Activated CD4-positive, alpha-beta T cell treated with anti-CD3 and anti-CD28 coated beads, Interleukin-2, Interleukin-6, amounts not matched to agents 100 ng/mL and 50 ng/mL, durations not matched to agents 16 hours and 8 hours (primary cell): Measurements from ENCODE around the gene CXCR6.

Experiments used
- DNase-seq: peaks from one replicate; pipeline ENCODE4 v3.0.0-alpha.2; 2020

CXCR6 gene

DNA sequence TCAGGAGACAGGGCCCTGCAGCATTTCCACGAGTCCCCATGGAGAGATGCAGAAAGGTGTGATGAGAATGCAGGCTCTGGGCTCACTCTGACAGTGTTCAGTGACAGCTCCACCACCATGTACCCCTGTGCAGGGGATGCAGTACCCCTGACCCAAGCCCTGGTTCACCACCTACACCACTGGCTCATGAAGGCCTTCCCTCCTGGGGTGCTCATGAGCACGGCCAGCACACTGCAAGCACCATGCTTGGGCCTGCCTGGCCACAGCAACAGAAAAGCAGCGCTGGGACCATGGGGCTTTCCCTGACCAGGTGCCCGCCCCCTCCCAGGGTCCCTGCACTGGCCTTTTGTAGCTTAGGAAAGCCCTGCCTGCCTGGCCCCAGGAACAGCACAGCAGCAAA lies 6.2 kb downstream of the CXCR6 start:
- DNase-seq: no peak

DNA sequence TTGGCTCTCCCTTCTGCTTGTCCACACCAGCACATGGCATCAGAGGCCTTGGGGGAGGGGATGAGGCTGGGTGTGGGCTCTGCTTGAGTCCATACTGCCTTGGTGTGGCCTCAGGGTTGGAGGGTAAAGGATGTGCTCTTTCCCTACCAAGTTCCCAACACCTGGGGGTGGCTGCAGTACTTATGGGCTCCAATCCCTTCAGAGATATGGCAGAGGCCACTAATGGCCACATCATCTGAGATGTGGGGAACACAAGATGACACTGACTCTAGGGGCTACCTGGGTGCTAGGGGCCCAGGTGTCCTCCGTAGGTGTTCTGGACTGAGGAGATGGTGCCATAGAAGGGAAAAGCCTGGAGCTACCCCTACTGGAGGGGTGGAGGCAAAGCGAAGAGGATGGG lies 6.9 kb downstream of the CXCR6 start:
- DNase-seq: no peak

DNA sequence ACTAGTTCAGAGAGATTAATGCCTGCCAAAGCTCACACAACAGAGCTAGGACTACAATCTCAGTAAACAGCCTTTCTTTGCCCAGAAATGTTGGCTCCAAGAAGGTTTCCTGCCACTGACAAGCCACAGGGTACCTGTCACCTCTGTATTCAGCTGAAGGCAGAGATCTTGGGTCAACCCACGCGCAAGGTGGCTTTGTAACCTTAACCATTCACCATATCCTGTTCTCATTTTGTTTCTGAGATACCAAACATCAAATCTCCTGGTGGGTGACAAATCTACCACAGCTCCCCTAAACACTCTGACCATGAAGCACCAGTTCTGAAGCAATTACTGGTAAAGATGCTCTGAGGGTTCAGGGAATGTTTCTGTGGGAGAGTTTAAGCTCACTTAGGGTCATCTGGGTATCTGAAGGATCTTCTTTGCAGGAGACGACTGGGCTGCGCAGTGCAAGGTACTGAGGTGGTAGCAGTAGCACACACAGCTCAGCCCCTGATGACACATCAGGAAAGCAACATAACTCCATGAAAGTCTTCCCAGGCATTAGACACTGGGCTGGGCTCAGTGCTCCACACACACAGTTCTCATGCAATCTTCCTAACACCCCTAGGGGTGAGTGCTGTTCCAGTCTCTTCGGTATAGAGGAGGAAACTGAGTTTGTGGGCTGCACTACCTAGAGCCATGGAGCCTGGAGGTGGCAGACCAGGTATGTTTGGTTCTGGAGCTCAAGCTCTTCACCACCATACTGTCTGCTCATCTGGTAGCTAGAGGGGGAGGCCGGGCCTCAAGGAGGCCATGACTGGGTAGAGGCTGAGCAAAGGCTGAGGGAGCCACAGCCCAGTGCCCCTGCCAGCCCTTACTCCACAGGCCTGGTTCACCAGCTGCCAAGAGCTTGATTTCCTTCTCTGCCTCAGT lies 7.7 kb downstream of the CXCR6 start:
- DNase-seq: peak; percentile 68

DNA sequence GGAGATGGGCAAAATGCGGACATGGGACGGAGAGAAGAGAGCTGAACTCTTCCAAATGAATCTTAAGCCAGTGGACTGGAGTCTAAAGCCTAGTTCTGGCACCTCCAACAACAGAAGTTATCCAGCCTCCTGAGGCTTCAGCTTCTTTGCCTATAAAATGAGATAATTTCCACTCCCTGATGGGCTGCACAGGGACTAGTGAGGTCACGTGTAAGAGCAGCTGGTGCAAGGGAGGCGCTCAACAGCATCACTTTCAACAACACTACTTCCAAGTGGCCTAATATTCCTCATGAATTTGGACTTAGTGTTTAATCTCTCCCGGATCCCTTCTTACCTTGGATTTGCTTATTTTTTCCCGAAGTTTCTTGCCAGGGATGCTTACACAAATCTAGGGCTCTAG lies 8.7 kb downstream of the CXCR6 start:
- DNase-seq: no peak

DNA sequence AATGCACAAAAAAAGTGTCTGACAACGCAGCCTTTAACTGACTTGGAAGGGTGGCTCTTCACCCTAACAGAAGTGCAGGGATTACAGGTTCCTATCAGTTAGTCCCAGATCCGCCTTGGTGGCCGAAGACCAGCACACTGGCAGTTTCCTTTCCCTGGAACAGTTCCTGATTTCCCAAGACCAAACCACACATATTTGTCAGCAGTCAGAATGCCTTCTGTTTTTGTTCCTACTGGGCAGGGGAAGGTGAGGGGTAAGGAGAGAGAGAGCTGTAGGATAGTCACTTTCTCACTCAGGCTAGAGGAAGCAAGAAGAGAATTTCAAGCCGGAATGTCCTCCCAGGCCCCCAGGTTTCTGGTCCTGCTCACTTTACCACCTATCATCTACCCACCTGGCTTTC lies 9.2 kb downstream of the CXCR6 start:
- DNase-seq: no peak

DNA sequence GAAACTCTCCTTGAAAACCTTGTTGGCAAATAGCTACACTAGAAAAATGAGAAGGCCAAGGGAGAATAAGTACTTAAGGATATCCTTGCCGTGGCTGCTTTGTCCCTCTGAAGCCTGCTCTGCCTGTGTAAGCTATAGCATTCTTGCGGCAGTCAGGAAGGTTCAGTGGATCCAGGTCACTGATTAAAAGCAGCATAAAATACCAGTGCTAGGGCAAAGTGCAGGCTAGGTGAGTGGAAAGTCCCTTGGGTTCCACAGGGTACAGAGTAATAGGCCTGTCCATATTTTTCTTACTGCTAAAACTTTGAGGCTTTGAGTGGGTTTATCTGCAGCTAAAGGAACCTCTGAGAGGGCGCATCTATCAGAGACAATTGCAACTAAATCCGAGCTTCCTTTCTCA lies 10.3 kb downstream of the CXCR6 start:
- no peak for DNase-seq

DNA sequence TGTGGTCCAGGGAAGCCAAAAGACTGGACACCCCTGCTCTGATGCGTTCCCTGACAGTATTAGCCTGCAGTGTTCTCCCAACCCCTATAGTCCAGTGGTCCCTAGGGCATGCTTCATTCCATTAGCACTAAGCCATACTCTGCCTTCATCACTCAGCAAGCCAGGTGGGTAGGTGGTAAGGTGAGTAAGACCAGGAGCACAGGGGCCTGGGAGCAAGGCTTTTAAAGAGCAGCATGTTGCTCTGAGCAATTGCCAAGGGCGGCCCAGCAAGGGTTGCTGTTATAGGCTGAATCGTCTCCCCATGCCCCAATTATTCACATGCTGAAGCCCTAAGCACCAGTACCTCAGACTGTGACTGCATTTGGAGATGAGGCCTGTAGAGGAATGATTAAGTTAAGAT lies 11.0 kb downstream of the CXCR6 start:
- no peak for DNase-seq

DNA sequence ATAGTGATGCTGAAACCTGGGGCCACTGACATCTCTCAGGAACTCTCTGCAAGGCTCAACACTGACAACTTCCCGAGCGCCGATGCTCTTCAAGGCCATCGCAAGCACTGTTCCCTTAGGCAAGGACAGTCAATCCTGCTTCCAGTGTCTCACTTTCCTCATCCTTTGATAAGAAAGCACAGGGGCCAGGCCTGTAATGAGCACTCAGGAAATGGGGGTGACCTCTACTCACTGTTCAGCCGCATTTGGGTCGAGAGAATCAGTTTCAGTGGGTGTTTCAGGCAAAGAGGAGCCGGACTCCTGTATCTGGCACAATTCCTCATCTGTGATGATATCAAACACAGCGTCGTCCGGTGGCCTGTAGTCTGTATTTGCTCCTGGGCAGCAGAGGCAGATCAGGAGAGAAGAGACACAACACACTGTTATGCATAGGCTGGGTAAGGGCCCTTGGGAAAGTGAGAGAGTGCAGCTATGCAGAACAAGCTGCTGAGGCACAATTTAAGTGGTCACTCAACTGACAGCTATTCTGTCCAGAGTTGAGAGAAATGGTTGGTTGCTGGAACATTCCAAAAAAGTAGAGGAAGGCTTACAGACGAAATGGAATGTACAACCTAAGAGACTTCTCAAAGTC lies 11.9 kb downstream of the CXCR6 start:
- no peak for DNase-seq

DNA sequence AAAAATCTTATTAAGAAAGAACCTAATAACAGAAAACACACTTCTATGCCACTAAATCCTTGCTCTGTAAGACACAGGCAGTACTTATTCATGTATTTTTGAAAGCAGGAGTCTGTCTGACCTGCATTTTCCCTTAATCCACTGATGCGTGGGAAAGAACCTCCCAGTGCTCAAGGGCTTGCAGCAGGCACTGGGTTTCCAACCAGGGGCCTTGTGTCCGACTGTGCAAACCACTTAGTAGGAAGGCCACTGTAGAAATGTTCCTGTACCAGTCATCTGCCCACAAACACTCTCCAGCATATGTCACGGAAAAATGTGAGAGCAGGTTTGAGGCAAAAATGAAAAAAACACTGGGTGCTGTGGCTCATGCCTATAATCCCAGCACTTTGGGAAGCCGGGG lies 12.4 kb downstream of the CXCR6 start:
- no peak for DNase-seq

DNA sequence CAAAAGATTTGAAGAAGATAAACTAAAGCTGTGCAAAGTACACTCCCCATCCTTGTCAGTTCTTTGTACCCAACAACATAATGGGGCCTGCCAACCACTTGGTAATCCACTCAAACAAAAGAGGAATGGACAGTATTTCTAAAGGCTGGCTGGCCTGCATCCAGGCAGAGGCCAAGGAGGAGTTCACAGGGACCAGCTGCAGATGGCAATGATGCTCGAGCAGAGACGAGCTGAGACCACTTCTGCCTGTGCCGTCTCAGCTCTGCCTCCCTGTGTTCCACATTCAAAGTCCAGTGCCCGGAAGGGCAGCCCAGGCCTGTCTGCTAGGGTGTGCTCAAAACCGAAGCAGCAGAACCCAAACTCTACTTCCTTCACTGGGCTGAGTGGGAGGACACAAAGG lies 14.3 kb downstream of the CXCR6 start:
- no peak for DNase-seq

DNA sequence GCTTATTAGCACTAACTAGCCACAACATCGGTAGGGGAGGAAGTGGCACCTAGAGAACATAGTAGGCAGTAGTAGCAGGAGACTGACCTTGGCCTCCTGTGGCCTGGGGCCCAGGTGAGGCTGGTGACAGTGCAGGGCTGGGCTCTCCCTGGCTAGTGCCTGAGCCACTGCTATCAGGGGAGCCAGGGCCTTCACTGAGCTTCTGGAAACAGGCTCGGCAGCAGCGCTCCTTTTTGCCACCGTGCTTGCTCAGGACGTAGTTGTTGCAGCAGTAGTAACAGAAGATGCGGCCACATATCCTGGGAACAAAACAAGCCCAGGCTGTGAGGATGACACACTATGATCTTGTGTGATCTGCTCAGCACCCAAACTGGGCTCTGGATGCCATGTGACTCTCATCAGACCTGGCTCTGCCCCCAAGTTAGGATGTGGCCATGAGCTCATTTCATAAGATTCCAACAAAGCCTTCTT lies 15.1 kb downstream of the CXCR6 start:
- no peak for DNase-seq

DNA sequence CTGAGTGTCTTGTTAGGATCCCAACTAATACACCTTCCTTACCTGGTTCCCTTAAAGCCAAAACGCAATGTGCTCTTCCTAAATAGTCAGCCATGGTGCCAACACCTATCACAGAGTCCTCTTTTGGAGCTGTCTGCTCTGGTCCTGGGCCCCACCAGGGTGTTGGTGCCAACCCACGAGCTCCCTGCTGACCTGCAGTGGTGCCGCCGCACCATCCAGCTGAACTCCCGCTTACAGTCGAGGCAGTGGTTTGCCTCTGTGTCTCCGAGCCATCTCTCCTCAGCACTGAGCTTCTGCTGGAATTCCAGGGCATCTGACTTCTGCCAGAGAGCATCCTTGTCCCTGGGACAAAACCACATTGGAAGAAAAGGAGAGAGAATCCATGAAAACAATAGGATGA lies 15.9 kb downstream of the CXCR6 start:
- no peak for DNase-seq

DNA sequence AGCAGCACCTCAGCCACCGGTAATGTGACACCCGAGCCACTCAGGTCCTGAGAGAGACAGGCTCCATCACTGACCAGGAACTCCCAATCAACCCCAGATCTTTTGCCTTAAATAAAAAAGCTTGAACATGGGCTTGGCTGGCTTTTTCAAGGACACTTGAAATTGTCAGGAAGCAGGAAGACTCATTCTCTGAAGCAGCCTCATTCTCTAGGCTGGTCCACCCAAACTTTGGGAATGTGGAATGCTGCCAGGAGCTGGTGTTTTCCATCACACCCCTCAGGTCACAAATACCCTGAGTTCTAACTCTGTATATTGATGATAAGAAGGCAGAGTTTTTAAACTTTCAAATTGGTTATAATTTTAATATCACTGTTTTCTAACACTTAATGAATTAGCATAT lies 17.0 kb downstream of the CXCR6 start:
- DNase-seq: no peak

DNA sequence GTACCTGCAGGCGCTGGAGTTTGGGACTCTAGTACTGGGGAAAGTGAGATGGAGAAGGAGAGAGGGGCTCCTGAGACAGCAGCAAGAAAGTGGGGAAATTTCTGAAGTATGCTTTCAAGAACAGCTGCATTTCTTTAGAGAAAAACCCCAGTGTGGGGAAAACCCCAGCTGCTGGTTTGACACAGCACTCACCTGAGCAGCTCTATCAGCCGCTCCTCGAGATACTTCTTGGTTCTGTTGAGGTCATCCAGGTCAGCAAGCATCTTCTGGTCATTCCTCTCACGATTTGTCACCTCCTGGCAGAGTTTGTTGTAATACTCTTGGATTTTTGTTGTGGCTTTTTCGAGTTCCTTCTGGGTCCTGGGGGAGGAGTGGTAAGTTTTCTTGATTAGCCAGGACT lies 18.8 kb downstream of the CXCR6 start:
- DNase-seq: peak; percentile 67

DNA sequence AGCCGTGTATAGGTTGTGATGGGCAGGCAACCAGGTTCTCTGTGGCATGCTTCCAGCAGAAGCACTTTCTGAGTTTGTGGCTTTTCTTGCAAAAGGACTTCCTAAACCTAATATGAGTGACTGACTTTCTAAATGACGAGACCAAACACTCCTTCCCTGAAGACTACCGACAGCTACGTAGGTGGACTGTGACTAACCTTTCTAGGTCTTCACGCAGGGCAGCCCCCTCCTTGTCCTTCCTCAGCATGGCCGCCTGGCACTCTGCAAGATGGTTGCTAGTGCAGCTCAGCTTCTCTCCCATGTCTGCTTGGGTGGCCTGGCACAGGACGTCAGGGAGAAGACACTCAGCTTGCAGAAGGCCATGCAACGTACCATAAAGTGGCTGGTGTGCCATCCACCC lies 20.9 kb downstream of the CXCR6 start:
- peak; percentile 89 for DNase-seq

DNA sequence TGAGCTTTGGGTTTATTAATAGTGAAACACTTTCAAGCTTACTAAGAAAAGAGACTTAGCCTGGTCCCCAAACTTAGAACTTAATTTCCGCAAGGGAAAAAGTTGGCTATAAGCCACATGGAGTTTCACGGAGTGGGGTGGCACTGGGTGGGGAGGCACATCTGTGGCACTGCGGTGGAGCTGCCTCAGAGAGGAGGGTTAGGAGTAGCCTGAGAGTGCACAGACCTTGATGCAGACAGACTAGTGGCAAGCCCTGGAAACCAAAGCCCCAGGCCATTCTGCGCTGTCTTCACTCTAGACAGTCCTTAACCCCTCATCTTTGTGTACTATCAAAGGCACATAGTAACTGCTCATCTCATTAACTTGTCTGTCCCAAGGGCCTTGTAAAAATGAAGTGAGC lies 22.0 kb downstream of the CXCR6 start:
- peak; percentile 63 for DNase-seq

DNA sequence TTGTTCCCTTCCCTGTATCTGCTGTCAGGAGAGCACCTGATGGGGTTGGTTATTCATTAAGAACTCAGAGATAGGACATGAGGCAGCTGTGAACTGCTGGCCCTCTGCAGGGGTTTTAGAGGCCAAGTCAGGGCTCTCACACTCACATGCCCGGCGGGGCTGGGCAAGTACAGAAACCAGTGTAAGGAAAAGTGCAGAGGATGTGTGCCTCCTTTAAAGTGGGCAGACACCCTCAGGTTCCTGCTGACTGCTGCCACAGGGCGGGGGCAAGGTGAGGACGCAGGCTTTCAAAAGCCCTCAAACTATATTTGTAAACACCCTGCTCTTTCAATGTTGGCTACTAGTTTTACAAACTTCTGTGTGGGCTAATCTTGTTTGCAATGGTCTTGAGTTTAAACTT lies 22.4 kb downstream of the CXCR6 start:
- peak; percentile 39 for DNase-seq

DNA sequence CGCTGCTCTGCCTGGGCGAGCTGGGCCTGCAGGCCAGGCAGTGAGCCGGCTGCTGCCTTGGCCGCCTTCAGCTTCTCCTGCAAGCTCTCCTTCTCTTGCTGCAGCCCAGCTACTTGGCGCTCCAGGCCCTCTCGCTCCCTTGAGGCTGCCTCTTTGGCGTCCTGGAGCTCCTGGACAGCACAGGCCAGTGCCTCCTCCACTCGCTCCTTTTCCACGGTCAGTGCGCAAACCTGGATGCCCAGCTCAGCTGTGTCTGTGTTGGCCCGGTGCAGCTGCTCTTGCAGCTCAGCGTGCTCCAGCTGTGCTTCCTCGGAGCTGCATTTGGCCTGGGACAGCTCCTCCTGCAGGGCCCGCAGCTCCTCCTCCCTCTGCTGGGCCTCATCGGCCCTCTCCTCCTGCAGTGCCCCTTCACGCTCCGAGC lies 23.1 kb downstream of the CXCR6 start:
- DNase-seq: no peak

DNA sequence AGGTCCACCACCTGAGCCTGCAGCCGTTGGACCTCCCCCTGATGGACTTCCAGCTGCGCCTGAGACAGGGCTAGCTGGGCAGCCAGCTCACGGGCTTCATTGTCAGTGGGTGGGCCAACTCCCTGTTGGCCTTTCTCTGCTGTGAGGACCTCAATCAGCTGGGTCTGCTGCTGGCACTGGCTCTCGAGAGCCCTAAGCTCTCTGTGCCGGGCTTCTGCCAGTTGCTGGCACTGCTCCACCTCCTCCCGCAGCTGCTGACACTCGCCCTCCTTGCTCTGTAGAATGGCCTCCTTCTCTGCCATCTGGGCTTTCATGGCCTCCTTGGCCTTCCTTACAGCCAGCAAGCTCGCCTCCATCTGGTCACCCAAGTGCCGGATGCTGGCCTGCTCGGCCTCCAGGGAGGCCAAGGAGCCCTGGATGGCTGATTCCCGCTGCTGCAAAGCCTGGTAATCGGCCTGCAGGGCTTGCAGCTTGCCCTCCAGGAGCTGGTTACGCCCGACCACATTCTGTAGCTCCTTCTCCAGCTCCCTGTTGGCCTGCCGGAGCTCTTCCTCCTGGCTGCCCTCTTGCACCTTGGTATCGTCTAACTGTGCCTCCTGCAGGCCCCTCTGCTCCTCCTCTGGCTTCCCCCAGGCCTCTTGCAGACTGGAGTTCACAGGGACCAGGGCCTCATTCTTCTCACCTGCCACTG lies 23.8 kb downstream of the CXCR6 start:
- DNase-seq: no peak

DNA sequence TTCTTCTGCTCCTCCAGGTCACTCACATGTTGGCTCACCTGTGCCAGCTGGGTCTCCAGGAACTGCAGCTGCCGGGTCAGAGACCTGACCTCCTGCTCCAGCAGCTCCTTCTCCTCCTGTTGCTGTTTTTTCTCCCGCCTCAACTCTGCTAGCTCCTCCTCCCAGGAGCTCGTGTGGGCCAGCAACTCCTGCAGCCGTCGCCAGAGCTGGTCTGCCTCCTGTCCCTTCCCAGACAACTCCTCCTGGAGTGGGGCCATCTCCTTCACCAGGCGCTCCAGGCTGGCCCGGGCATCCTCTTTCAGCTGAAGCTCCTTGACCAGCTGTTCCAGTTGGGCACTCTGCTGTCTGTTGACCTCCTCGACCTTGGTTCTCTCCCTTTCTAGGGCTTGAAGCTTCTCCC lies 24.5 kb downstream of the CXCR6 start:
- DNase-seq: no peak

DNA sequence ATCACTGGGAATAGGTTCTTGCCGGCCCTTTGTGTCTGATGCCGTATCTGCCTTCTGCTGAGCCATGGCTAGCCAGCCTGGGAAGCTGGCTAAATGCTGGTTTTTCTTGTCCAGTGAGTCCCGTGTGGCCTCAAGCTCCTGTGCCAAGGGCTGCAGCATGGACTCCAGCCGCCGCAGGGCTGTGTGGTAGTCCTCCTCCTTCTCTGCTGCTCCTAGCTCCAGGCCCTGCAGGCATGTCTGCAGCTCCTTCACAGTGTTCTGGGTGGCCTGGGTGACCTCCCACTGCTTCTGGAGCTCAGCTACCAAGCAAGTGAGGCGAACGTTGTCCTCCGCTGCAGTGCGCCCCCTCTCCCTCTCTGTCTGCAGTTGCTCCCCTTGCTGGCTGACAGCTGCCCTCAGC lies 24.9 kb downstream of the CXCR6 start:
- no peak for DNase-seq

DNA sequence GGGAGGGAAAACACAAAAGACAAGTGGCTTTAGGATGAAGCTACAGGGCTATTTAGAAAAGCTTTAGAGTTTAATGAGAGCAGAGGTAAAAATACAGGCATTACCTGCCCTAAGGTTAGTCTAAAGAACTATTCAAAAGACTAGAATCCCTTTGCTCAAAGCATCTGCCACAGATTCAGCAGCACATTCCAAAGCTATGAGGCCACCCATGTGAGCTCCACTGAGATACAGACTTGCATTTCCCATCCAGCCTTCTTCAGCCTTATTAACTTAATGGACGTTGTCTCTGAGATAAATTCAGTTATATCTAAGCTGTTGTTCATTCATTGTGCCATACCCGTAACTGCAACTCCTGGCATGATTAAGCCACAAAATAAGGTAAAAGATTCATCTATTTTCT lies 25.4 kb downstream of the CXCR6 start:
- DNase-seq: no peak

DNA sequence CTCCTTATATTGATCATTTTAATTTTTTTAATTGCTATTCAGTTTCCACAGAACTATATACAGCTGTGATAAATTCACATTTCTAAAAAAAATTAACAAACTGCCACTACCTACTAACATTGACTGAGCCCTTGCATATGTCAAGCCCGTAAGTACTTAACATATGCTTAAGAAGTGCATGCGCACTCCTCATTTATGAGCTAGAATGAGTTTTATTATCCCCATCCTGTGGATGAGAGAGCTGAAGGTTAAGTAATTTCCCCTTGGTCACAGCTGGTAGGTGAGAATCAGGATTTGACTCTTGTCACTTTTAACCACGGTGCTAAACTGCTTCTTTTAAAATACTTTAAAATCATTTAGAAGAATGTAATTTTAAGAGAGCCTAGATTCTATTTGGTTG lies 25.9 kb downstream of the CXCR6 start:
- no peak for DNase-seq

DNA sequence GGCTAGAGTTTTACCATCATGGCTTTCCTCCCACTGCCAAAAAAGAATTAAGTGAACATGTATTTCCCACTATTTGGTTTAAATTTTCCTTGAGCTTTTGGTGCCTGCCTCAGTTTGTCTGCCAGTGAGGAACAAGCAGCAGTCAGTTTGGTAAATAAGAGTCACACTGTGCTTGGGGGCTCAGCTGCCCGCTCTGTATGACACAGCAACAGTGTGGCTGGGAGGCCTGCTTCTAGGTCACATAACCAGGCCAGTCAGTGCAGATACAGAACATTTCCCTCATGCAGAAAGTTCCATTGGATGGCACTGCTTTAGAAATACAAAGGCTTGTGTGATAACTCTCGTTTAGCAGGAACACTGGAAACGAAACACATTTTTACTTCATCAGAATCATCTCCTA lies 26.7 kb downstream of the CXCR6 start:
- DNase-seq: no peak
